MM.1S (cell line): Measurements from ENCODE around the gene CCL28.
"Not testable (repeated sequence)": the region's sequence is repeated elsewhere in the genome, so short reads cannot be mapped to it uniquely, and the experiment has no call there.

ENCODE experiments used
- DNase-seq: peaks from one replicate; pipeline ENCODE4 v3.0.0-alpha.2; 2015
- H2AFZ ChIP-seq: fragments of 300-600 bp; sonication (generic); 2 replicates; pipeline ENCODE4 v1.6.0; 2016; ENCODE audit warnings: antibody characterized with exemption, low read length
- H3F3A ChIP-seq: fragments of 300-600 bp; sonication (generic); 2 replicates; pipeline ENCODE4 v1.6.1; 2016; ENCODE audit warnings: mild to moderate bottlenecking, antibody characterized with exemption, low read length, moderate library complexity, mixed read lengths; ENCODE audit not compliant: insufficient read depth
- H3K27ac ChIP-seq: fragments of 300-600 bp; sonication (generic); 2 replicates; pipeline ENCODE4 v1.5.1; 2016; ENCODE audit warnings: mild to moderate bottlenecking, low read length
- H3K27me3 ChIP-seq: fragments of 300-600 bp; sonication (generic); replicated peaks from 2 replicates; pipeline ENCODE4 v1.6.0; 2016; ENCODE audit warnings: low read length; ENCODE audit not compliant: insufficient read depth
- H3K36me3 ChIP-seq: fragments of 300-600 bp; sonication (generic); replicated peaks from 2 replicates; pipeline ENCODE4 v1.6.1; 2016; ENCODE audit warnings: mild to moderate bottlenecking, low read length, mixed read lengths; ENCODE audit not compliant: insufficient read depth
- H3K4me1 ChIP-seq: fragments of 300-600 bp; sonication (generic); 2 replicates; pipeline ENCODE4 v1.6.1; 2016; ENCODE audit warnings: low read length, mixed read lengths
- H3K4me2 ChIP-seq: fragments of 300-600 bp; sonication (generic); 2 replicates; pipeline ENCODE4 v1.6.0; 2016; ENCODE audit warnings: low read depth, low read length
- H3K4me3 ChIP-seq: fragments of 300-600 bp; sonication (generic); 2 replicates; pipeline ENCODE4 v1.5.1; 2016; ENCODE audit warnings: low read length, mixed read lengths
- H3K79me2 ChIP-seq: fragments of 300-600 bp; sonication (generic); 2 replicates; pipeline ENCODE4 v1.6.1; 2016; ENCODE audit warnings: mixed run types, low read length, mixed read lengths
- H3K9ac ChIP-seq: fragments of 300-600 bp; sonication (generic); 2 replicates; pipeline ENCODE4 v1.6.1; 2016; ENCODE audit warnings: low read length, mixed read lengths
- H3K9me2 ChIP-seq: fragments of 300-600 bp; sonication (generic); replicated peaks from 2 replicates; pipeline ENCODE4 v1.6.1; 2016; ENCODE audit warnings: mild to moderate bottlenecking, low read length, mixed read lengths; ENCODE audit not compliant: insufficient read depth
- H3K9me3 ChIP-seq: fragments of 300-600 bp; sonication (generic); replicated peaks from 2 replicates; pipeline ENCODE4 v1.6.1; 2016; ENCODE audit warnings: mild to moderate bottlenecking, low read length, mixed read lengths; ENCODE audit not compliant: insufficient read depth
- H4K20me1 ChIP-seq: fragments of 300-600 bp; sonication (generic); 2 replicates; pipeline ENCODE4 v1.6.1; 2016; ENCODE audit warnings: mild to moderate bottlenecking, low read length, moderate library complexity, mixed read lengths; ENCODE audit not compliant: insufficient read depth
- EZH2 ChIP-seq: fragments of 300-600 bp; sonication (generic); optimal IDR thresholded peaks from 2 replicates; pipeline ENCODE3; 2017; ENCODE audit warnings: low read depth, mild to moderate bottlenecking, antibody characterized with exemption, low read length, mixed read lengths
- EZH2phosphoT487 ChIP-seq: fragments of 300-600 bp; sonication (generic); IDR thresholded peaks from 2 replicates; pipeline ENCODE4 v1.6.1; 2018; ENCODE audit warnings: antibody characterized with exemption, low read length
- TF ChIP-seq, protein P1 (sequence below): fragments of 300-600 bp; sonication (generic); IDR thresholded peaks from 2 replicates; pipeline ENCODE4 v1.5.1; 2016; ENCODE audit warnings: antibody characterized with exemption, low read length, mixed read lengths

The CCL28 gene

DNA sequence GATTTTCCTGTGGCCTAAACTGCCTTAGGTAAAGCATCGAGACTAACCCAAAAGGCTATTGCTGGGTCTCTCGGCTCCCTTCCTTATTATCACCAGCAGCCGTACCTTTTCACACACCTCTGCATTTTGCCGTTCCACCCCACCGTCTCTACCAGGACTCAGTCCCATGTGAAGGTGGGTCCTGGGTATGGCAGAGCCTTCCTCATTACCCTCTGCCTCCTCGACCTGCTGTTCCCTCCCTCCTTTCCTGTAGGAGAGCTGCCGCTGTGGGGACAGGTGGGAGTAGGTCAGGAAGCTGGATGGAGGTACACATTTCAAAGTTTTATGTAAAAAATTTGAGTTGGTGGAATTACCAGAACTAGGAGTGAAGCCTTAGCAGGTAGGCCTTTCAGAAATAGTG is 1.8 kb downstream of the CCL28 start:
- H3K79me2 ChIP-seq, result no peaks in the 10 kb centered on the region
- H3K4me3 ChIP-seq, result no peak overlapping the region
- no peak overlapping the region for H2AFZ ChIP-seq
- H3K4me1 ChIP-seq, result no peaks in the 10 kb centered on the region
- no peak overlapping the region for H3K4me2 ChIP-seq
- DNase-seq, result no peak
- no peaks in the 10 kb centered on the region for H3K9me3 ChIP-seq
- no peaks in the 10 kb centered on the region for H3F3A ChIP-seq
- H3K9me2 ChIP-seq, result no peaks in the 10 kb centered on the region
- H3K27ac ChIP-seq, result no peak overlapping the region
- no peak overlapping the region for H3K9ac ChIP-seq
- H3K27me3 ChIP-seq, result no peaks in the 10 kb centered on the region
- TF ChIP-seq, protein P1, sequence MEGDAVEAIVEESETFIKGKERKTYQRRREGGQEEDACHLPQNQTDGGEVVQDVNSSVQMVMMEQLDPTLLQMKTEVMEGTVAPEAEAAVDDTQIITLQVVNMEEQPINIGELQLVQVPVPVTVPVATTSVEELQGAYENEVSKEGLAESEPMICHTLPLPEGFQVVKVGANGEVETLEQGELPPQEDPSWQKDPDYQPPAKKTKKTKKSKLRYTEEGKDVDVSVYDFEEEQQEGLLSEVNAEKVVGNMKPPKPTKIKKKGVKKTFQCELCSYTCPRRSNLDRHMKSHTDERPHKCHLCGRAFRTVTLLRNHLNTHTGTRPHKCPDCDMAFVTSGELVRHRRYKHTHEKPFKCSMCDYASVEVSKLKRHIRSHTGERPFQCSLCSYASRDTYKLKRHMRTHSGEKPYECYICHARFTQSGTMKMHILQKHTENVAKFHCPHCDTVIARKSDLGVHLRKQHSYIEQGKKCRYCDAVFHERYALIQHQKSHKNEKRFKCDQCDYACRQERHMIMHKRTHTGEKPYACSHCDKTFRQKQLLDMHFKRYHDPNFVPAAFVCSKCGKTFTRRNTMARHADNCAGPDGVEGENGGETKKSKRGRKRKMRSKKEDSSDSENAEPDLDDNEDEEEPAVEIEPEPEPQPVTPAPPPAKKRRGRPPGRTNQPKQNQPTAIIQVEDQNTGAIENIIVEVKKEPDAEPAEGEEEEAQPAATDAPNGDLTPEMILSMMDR, result no peak
- TF ChIP-seq EZH2 (no peak), EZH2phosphoT487 (no peak)
- no peaks in the 10 kb centered on the region for H3K36me3 ChIP-seq
- H4K20me1 ChIP-seq, result no peaks in the 10 kb centered on the region

DNA sequence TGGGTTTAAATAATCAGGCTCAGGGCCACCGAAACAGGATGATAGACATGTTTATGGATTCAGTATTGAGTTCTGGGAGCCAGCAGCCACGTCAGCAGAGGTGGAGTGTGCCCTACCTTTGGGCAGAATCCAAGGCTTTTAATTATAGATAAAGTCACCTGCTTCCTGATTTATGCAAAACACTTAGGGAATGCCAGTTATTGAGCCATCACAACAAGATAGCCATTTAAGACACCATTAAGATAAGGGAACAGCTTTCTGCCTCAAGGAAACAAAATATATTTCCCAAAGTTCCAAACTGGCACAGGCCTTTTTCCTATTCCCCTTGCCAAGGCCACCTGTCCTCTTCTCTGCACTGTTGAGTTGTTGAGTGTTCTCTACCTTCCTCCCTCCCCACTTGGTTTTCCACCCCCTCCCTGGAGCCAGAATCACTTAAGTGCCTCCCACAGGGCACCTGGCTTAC is 2.4 kb downstream of the CCL28 start:
- no peak overlapping the region for H2AFZ ChIP-seq

DNA sequence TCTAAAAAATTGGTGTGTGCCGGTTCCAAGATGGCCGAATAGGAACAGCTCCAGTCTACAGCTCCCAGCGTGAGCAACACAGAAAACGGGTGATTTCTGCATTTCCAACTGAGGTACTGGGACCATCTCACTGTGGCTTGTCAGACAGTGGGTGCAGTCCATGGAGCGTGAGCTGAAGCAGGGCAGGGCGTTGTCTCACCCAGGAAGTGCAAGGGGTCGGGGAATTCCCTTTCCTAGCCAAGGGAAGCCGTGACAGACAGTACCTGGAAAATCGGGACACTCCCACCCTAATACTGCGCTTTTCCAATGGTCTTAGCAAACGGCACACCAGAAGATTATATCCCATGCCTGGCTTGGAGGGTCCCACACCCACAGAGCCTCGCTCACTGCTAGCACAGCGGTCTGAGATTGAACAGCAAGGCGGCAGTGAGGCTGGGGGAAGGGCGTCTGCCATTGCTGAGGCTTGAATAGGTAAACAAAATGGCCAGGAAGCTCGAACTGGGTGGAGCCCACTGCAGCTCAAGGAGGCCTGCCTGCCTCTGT is 9.6 kb downstream of the CCL28 start:
- H3K9ac ChIP-seq, H3K9me3 ChIP-seq, H2AFZ ChIP-seq, H3K27ac ChIP-seq, DNase-seq, H3K4me2 ChIP-seq, H3K27me3 ChIP-seq, H3K4me1 ChIP-seq, H4K20me1 ChIP-seq, H3K79me2 ChIP-seq, H3K4me3 ChIP-seq, H3K9me2 ChIP-seq, H3F3A ChIP-seq, H3K36me3 ChIP-seq: not testable (repeated sequence)

More for the DNA sequence above, 2.4 kb downstream of the CCL28 start:
- H3K79me2 ChIP-seq, result no peaks in the 10 kb centered on the region
- no peaks in the 10 kb centered on the region for H3K36me3 ChIP-seq
- H3K9me3 ChIP-seq, result no peaks in the 10 kb centered on the region
- no peak overlapping the region for H3K4me2 ChIP-seq
- no peaks in the 10 kb centered on the region for H3K4me1 ChIP-seq
- DNase-seq, result no peak
- no peaks in the 10 kb centered on the region for H3F3A ChIP-seq
- TF ChIP-seq, protein P1, result no peak
- TF ChIP-seq EZH2 (no peak), EZH2phosphoT487 (no peak)
- H3K9ac ChIP-seq, result no peak overlapping the region
- no peak overlapping the region for H3K4me3 ChIP-seq
- H4K20me1 ChIP-seq, result no peaks in the 10 kb centered on the region
- H3K27me3 ChIP-seq, result no peaks in the 10 kb centered on the region
- H3K9me2 ChIP-seq, result no peaks in the 10 kb centered on the region
- no peak overlapping the region for H3K27ac ChIP-seq

- H3K27me3 ChIP-seq, result no peaks in the 10 kb centered on the region
- no peaks in the 10 kb centered on the region for H3K9me2 ChIP-seq
- H3K79me2 ChIP-seq, result no peaks in the 10 kb centered on the region
- H3K27ac ChIP-seq, result no peak overlapping the region
- H3K9me3 ChIP-seq, result no peaks in the 10 kb centered on the region
- H3F3A ChIP-seq, result no peaks in the 10 kb centered on the region
- TF ChIP-seq, protein P1, result peak; percentile 14; the same call in 1 of the 2 replicates
- TF ChIP-seq EZH2phosphoT487, result no peak
- no peak for DNase-seq
- H2AFZ ChIP-seq, result no peak overlapping the region
- H3K4me3 ChIP-seq, result no peak overlapping the region
- no peaks in the 10 kb centered on the region for H4K20me1 ChIP-seq
- no peak overlapping the region for H3K9ac ChIP-seq
- no peaks in the 10 kb centered on the region for H3K36me3 ChIP-seq
- no peak overlapping the region for H3K4me2 ChIP-seq
- no peaks in the 10 kb centered on the region for H3K4me1 ChIP-seq
Measured at GRCh38 chr5:43401827-43402226, 10.4 kb downstream of the CCL28 start.
